ENCODE data around the gene DHCR24. TPM values are rescaled to one million over a fixed set of nuclear protein-coding genes. Genes with fewer than 3 reads are reported as not detected.

DHCR24 gene
- polyA plus RNA-seq, 2 of the 4 experiments (the other 2 are of a cell fraction) = 29.9 to 33.3 TPM

- ChIA-PET POLR2A (no interaction called here), CTCF (interaction anchor here (1.1 to 1.2 kb wide), 4 partner anchors 8 to 221 kb away, joined by 3 to 4 read pairs (median 3); no protein-coding TSS in a partner anchor)
- Histone ChIP-seq H3K9me3 (no peaks in the 10 kb centered on the region), H3K4me2 (no peak within 1 kb of the TSS), H3K4me1 (peaks cover 7% of the 10 kb centered on the region; the same call in 2 of the 3 replicates), H3K27ac (no peak within 1 kb of the TSS), H3K4me3 (no peak within 1 kb of the TSS)
- DNase-seq (ENCODE audit: low read depth in 1 of 2, low spot score in 1 of 2) = no peak
- peak; percentile 61 to 80; a peak in 4 of 6 replicates for ATAC-seq
- WGBS (ENCODE audit: missing lambda C conversion rate) = 67% methylated on average over 16 of the region's 58 CpGs
- TF ChIP-seq CEBPB (IDR thresholded peaks at IDR 0.05) (no peak), ATOH8 (CRISPR knock-in tag; IDR thresholded peaks at IDR 0.05; ENCODE audit: low read depth) (no peak), HES2 (IDR thresholded peaks at IDR 0.05) (no peak), HOXA7 (CRISPR knock-in tag; IDR thresholded peaks at IDR 0.05) (no peak), MAFK (IDR thresholded peaks at IDR 0.05; ENCODE audit: partially characterized antibody) (no peak), HDAC2 (IDR thresholded peaks at IDR 0.05) (no peak), CHD2 (IDR thresholded peaks at IDR 0.05; ENCODE audit: low read length, partially characterized antibody) (no peak)
- FAIRE-seq = no peak
These were observed 85.9 kb downstream of the DHCR24 start, which contains the start of gene TTC22 for GRCh38 chr1:54800899-54801759. Gene TTC22, minus strand, starts transcription at chr1:54801323. Its CDS starts 160 bp downstream, at chr1:54801163.

DNA sequence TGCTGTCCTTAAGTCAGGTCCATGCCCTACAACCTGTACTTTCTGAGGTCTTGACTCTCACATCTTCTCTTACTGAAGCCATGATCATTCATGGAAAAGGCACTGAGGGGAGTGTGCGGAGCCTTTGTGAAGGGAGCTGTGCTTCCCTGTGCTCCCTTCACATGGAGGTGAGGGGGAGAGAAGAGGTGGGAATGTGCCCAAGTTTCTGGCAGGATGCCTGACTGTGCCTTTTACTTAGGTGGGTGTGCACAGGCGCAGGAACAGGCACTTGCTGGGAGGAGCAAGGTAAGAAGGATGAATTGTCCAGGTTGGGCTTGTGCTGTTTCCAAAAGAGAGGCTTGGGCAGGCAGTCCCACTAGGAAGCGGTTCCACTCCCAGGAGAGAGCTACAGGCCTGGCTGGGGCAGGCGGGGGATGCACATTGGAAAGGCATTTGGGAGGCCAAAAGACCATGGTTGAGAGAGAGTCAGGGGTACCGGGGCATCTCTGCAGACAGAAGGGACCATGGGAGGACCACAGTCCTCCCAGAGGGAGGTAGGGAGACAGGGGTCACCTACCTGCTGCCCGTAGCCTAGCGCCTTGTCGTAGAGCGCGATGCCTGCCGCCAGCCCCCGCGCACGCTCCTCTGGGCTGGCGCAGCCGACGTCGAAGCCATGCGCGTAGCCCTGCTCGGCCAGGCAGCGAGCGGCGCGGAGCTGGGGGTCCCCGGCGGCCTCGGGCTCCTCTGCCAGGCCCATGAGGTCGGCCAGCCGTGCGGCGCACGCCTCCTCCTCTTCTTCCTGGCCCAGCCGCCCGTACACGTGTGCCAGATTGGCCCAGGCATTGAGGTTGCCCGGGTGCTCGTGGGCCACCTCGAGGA, 86.7 kb downstream of the DHCR24 start:
- DNase-seq (ENCODE audit: low read depth in 1 of 2, low spot score in 1 of 2) = no peak
- Histone ChIP-seq H3K27ac (no peak overlapping the region), H3K4me3 (no peak overlapping the region), H3K9me3 (no peaks in the 10 kb centered on the region), H3K4me2 (no peak overlapping the region), H3K4me1 (peaks cover 9% of the 10 kb centered on the region)
- no peak for FAIRE-seq
- ATAC-seq = no peak
- TF ChIP-seq REST (IDR thresholded peaks at IDR 0.05) = no peak
- TF ChIP-seq NPAS2 (CRISPR knock-in tag; IDR thresholded peaks at IDR 0.05; ENCODE audit: borderline replicate concordance) = no peak
- CTCF ChIA-PET = interaction anchor here (0.6 to 1.2 kb wide), 3 partner anchors 10 to 222 kb away, joined by 3 to 5 read pairs (median 3); no protein-coding TSS in a partner anchor
- POLR2A ChIA-PET = no interaction called here
- 83% methylated on average over 15 of the region's 39 CpGs for WGBS (ENCODE audit: missing lambda C conversion rate)

Other genes with a start within 250 kb of the DHCR24 start
- 0.04 TPM in 1 of 2 replicates, not detected in the other for gene MROH7, start 245.4 kb downstream of the DHCR24 start, polyA plus RNA-seq (2011; rRNA removed)
- not detected in 3 replicates for gene MROH7, start 245.4 kb downstream of the DHCR24 start, polyA plus RNA-seq (2017; fragmentation: RNase III; extraction: RNeasy Plus Mini Kit Qiagen cat#74134 plus additional on column Dnase treatment)
- 27.1 and 32.2 TPM in 2 replicates for gene TTC4, start 171.3 kb downstream of the DHCR24 start, polyA plus RNA-seq (2011; rRNA removed)
- 20.1 to 22.8 TPM (median 20.4 TPM) in 3 replicates for gene TTC4, start 171.3 kb downstream of the DHCR24 start, polyA plus RNA-seq (2017; fragmentation: RNase III; extraction: RNeasy Plus Mini Kit Qiagen cat#74134 plus additional on column Dnase treatment)
- 2.3 and 3.7 TPM in 2 replicates for gene PARS2, start 122.7 kb downstream of the DHCR24 start, polyA plus RNA-seq (2011; rRNA removed)
- gene PARS2, start 122.7 kb downstream of the DHCR24 start, polyA plus RNA-seq (2017; fragmentation: RNase III; extraction: RNeasy Plus Mini Kit Qiagen cat#74134 plus additional on column Dnase treatment) = 2.8 to 2.9 TPM (median 2.9 TPM) in 3 replicates
- gene TTC22, start 85.9 kb downstream of the DHCR24 start, polyA plus RNA-seq (2011; rRNA removed) = not detected in 2 replicates
- not detected in 3 replicates for gene TTC22, start 85.9 kb downstream of the DHCR24 start, polyA plus RNA-seq (2017; fragmentation: RNase III; extraction: RNeasy Plus Mini Kit Qiagen cat#74134 plus additional on column Dnase treatment)
- 0.06 and 0.15 TPM in 2 replicates for gene TMEM61, start 93.4 kb upstream of the DHCR24 start, polyA plus RNA-seq (2011; rRNA removed)
- 0.10 to 0.12 TPM in 2 of 3 replicates, not detected in the other for gene TMEM61, start 93.4 kb upstream of the DHCR24 start, polyA plus RNA-seq (2017; fragmentation: RNase III; extraction: RNeasy Plus Mini Kit Qiagen cat#74134 plus additional on column Dnase treatment)
- gene BSND, start 111.7 kb upstream of the DHCR24 start, polyA plus RNA-seq (2011; rRNA removed) = not detected in 2 replicates
- not detected in 3 replicates for gene BSND, start 111.7 kb upstream of the DHCR24 start, polyA plus RNA-seq (2017; fragmentation: RNase III; extraction: RNeasy Plus Mini Kit Qiagen cat#74134 plus additional on column Dnase treatment)
- 1.6 and 1.7 TPM in 2 replicates for gene PCSK9, start 152.4 kb upstream of the DHCR24 start, polyA plus RNA-seq (2011; rRNA removed)
- 2.7 to 7.3 TPM (median 4.9 TPM) in 3 replicates for gene PCSK9, start 152.4 kb upstream of the DHCR24 start, polyA plus RNA-seq (2017; fragmentation: RNase III; extraction: RNeasy Plus Mini Kit Qiagen cat#74134 plus additional on column Dnase treatment)

All from A549 (cell line).